ENCODE measurements around the gene FANCL. TPM values are rescaled to one million over a fixed set of nuclear protein-coding genes. Genes with fewer than 3 reads are reported as not detected.

FANCL gene
- total RNA-seq, 1 experiment from 2014 or later: 34.5 TPM

DNA sequence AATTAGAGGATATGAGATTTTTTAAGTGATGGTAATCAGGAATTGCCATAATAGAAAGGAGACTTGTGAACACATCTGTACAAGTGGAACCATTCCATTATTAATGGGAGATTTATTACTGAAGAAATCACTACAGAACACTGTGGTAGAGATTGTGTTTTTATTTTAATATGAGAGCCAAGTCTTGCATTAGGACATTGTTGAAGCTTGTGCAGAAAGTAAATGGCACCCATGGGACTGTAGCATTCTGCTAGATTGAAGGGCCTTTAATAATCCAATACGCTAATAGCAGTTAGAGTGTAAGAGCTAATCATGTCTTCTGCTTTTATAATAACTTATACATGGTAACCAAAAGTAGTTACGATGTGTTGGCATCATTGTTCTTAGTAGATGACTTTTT, 110.9 kb downstream of the FANCL start:
- no TSS peak for BruUV-seq (replicated peaks)
- intact Hi-C loops (cut with micrococcal nuclease): loop anchor here (5.0 to 10.0 kb wide), 3 partner anchors 225 to 425 kb away; no protein-coding TSS in a partner anchor
- TF ChIP-seq SRF (IDR thresholded peaks at IDR 0.05; ENCODE audit: low read depth): no peak
- no peak for TF ChIP-seq POLR2AphosphoS5 (IDR thresholded peaks at IDR 0.05; ENCODE audit: low read depth, low read length)
- no peak for TF ChIP-seq ZFX (IDR thresholded peaks at IDR 0.05)
- no peak for TF ChIP-seq POLR2A (IDR thresholded peaks at IDR 0.05; ENCODE audit: borderline replicate concordance, extremely low read depth, insufficient read depth, insufficient read length)
- no peak for TF ChIP-seq FOSL1 (IDR thresholded peaks at IDR 0.05; ENCODE audit: low read depth)
- no peak for TF ChIP-seq EZH2phosphoT487 (IDR thresholded peaks at IDR 0.05; ENCODE audit: borderline replicate concordance)
- no peak for TF ChIP-seq SP1 (IDR thresholded peaks at IDR 0.05; ENCODE audit: low read depth)
- no peak for TF ChIP-seq EZH2 (IDR thresholded peaks at IDR 0.05)
- no peak for TF ChIP-seq JUND (IDR thresholded peaks at IDR 0.05)
- no peak for TF ChIP-seq ZNF274 (IDR thresholded peaks at IDR 0.05; ENCODE audit: low read depth, low read length)
- TF ChIP-seq CBX3 (IDR thresholded peaks at IDR 0.05; ENCODE audit: low read depth): no peak
- TF ChIP-seq TCF7L2 (IDR thresholded peaks at IDR 0.05; ENCODE audit: borderline replicate concordance, extremely low read depth, insufficient read depth, insufficient read length): no peak
- TF ChIP-seq, protein P1, sequence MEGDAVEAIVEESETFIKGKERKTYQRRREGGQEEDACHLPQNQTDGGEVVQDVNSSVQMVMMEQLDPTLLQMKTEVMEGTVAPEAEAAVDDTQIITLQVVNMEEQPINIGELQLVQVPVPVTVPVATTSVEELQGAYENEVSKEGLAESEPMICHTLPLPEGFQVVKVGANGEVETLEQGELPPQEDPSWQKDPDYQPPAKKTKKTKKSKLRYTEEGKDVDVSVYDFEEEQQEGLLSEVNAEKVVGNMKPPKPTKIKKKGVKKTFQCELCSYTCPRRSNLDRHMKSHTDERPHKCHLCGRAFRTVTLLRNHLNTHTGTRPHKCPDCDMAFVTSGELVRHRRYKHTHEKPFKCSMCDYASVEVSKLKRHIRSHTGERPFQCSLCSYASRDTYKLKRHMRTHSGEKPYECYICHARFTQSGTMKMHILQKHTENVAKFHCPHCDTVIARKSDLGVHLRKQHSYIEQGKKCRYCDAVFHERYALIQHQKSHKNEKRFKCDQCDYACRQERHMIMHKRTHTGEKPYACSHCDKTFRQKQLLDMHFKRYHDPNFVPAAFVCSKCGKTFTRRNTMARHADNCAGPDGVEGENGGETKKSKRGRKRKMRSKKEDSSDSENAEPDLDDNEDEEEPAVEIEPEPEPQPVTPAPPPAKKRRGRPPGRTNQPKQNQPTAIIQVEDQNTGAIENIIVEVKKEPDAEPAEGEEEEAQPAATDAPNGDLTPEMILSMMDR (IDR thresholded peaks at IDR 0.05 in 2 of 3, conservative IDR thresholded peaks at IDR 0.05 in 1 of 3; ENCODE audit: borderline replicate concordance in 1 of 3, insufficient read depth in 1 of 3, low read depth in 2 of 3, low read length in 2 of 3): no peak
- TF ChIP-seq CEBPB (IDR thresholded peaks at IDR 0.05; ENCODE audit: low read depth): no peak
- TF ChIP-seq, protein P2, sequence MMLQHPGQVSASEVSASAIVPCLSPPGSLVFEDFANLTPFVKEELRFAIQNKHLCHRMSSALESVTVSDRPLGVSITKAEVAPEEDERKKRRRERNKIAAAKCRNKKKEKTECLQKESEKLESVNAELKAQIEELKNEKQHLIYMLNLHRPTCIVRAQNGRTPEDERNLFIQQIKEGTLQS (IDR thresholded peaks at IDR 0.05): no peak
- TF ChIP-seq, protein P3, sequence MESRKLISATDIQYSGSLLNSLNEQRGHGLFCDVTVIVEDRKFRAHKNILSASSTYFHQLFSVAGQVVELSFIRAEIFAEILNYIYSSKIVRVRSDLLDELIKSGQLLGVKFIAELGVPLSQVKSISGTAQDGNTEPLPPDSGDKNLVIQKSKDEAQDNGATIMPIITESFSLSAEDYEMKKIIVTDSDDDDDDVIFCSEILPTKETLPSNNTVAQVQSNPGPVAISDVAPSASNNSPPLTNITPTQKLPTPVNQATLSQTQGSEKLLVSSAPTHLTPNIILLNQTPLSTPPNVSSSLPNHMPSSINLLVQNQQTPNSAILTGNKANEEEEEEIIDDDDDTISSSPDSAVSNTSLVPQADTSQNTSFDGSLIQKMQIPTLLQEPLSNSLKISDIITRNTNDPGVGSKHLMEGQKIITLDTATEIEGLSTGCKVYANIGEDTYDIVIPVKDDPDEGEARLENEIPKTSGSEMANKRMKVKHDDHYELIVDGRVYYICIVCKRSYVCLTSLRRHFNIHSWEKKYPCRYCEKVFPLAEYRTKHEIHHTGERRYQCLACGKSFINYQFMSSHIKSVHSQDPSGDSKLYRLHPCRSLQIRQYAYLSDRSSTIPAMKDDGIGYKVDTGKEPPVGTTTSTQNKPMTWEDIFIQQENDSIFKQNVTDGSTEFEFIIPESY (IDR thresholded peaks at IDR 0.05; ENCODE audit: extremely low read depth, insufficient replicate concordance, low read length): no peak
- no peak overlapping the region for H3K4me2 ChIP-seq (ENCODE audit: low read length)
- peaks cover 0 to 3% of the 10 kb centered on the region in 2 experiments; a peak in 1 of 4 replicates for H3K4me1 ChIP-seq (ENCODE audit: control insufficient read depth in 1 of 2, insufficient read depth in 2 of 2, low read length in 2 of 2)
- ChIA-PET CTCF (no interaction called here), POLR2A (no interaction called here), RAD21 (ENCODE audit: low non-redundant PET in 1 of 2, low total read pairs in 2 of 2, uncharacterized antibody in 2 of 2, unreplicated experiment in 2 of 2) (no interaction called here)
- no peak overlapping the region for H2AFZ ChIP-seq (ENCODE audit: low read depth, low read length, poor library complexity, severe bottlenecking)
- H3K9ac ChIP-seq (ENCODE audit: low read length): no peak overlapping the region
- H3K4me3 ChIP-seq (replicated peaks in 1 of 2; ENCODE audit: low read depth in 1 of 2, low read length in 2 of 2): no peak overlapping the region
- DNase-seq (ENCODE audit: low read depth, low spot score) (no peak), ATAC-seq (no peak)
- H3K27ac ChIP-seq (ENCODE audit: low read depth, low read length): no peak overlapping the region
- H3K79me2 ChIP-seq (ENCODE audit: insufficient read depth, low read length): no peaks in the 10 kb centered on the region
- no peaks in the 10 kb centered on the region for H3K27me3 ChIP-seq (ENCODE audit: insufficient read depth, low read length)
- no peaks in the 10 kb centered on the region for H4K20me1 ChIP-seq (ENCODE audit: insufficient read depth)
- H3K9me3 ChIP-seq (ENCODE audit: control insufficient read depth in 1 of 2, insufficient read depth in 1 of 2, low read depth in 1 of 2, low read length in 2 of 2): no peaks in the 10 kb centered on the region
- H3K36me3 ChIP-seq (ENCODE audit: control insufficient read depth in 1 of 2, insufficient read depth in 2 of 2, low read length in 2 of 2): no peaks in the 10 kb centered on the region
- H3K9me2 ChIP-seq (ENCODE audit: insufficient read depth): no peaks in the 10 kb centered on the region
